HEK293 (cell line): ENCODE data around the gene NCOA7.
A peak's percentile ranks its signal among the peaks of the same experiment; 100 is the strongest.

Source experiments
- ELK4 ChIP-seq: IDR thresholded peaks from 2 replicates; pipeline ENCODE4 v1.6.1; 2011; ENCODE audit warnings: mild to moderate bottlenecking, low read depth, low read length, borderline replicate concordance
- HOXC10 ChIP-seq: sonication (generic); formaldehyde crosslinking; IDR thresholded peaks from 2 replicates; pipeline ENCODE4 v1.8.1; 2023; ENCODE audit warnings: mild to moderate bottlenecking, missing genetic modification reagents
- PRDM10 ChIP-seq: fragments of 450-650 bp; formaldehyde crosslinking; IDR thresholded peaks from 2 replicates; pipeline ENCODE4 v1.5.1; 2016; ENCODE audit warnings: missing biosample characterization, missing genetic modification characterization
- PRDM6 ChIP-seq: fragments of 450-650 bp; formaldehyde crosslinking; IDR thresholded peaks from 2 replicates; pipeline ENCODE4 v1.5.1; 2017; ENCODE audit warnings: missing biosample characterization, missing genetic modification characterization
- ZBTB17 ChIP-seq: fragments of 450-650 bp; formaldehyde crosslinking; IDR thresholded peaks from 2 replicates; pipeline ENCODE4 v1.5.1; 2016; ENCODE audit warnings: missing biosample characterization, missing genetic modification characterization
- ZBTB49 ChIP-seq: fragments of 450-650 bp; formaldehyde crosslinking; IDR thresholded peaks from 2 replicates; pipeline ENCODE4 v1.5.1; 2016; ENCODE audit warnings: missing biosample characterization, missing genetic modification characterization, low read depth
- ZFHX2 ChIP-seq: fragments of 450-650 bp; formaldehyde crosslinking; conservative IDR thresholded peaks from 2 replicates; pipeline ENCODE4 v1.5.1; 2016; ENCODE audit warnings: missing biosample characterization, missing genetic modification characterization
- ZFP41 ChIP-seq: fragments of 450-650 bp; formaldehyde crosslinking; IDR thresholded peaks from 2 replicates; pipeline ENCODE4 v1.5.1; 2016; ENCODE audit warnings: missing biosample characterization, missing genetic modification characterization, borderline replicate concordance
- ZNF121 ChIP-seq: fragments of 450-650 bp; formaldehyde crosslinking; IDR thresholded peaks from 2 replicates; pipeline ENCODE4 v1.5.1; 2016; ENCODE audit warnings: missing biosample characterization, missing genetic modification characterization
- ZNF140 ChIP-seq: fragments of 450-650 bp; formaldehyde crosslinking; IDR thresholded peaks from 2 replicates; pipeline ENCODE4 v1.5.1; 2016; ENCODE audit warnings: missing biosample characterization, missing genetic modification characterization
- ZNF155 ChIP-seq: fragments of 450-650 bp; formaldehyde crosslinking; IDR thresholded peaks from 2 replicates; pipeline ENCODE4 v1.5.1; 2016; ENCODE audit warnings: missing biosample characterization, missing genetic modification characterization
- ZNF19 ChIP-seq: fragments of 450-650 bp; formaldehyde crosslinking; IDR thresholded peaks from 2 replicates; pipeline ENCODE4; 2016; ENCODE audit warnings: missing biosample characterization, missing genetic modification characterization, low read depth
- ZNF280C ChIP-seq: fragments of 450-650 bp; formaldehyde crosslinking; IDR thresholded peaks from 2 replicates; pipeline ENCODE4 v1.5.1; 2016; ENCODE audit warnings: missing biosample characterization, missing genetic modification characterization
- ZNF366 ChIP-seq: fragments of 450-650 bp; formaldehyde crosslinking; conservative IDR thresholded peaks from 2 replicates; pipeline ENCODE4 v1.5.1; 2016; ENCODE audit warnings: missing biosample characterization, missing genetic modification characterization
- ZNF398 ChIP-seq: fragments of 450-650 bp; formaldehyde crosslinking; IDR thresholded peaks from 2 replicates; pipeline ENCODE4 v1.5.1; 2017; ENCODE audit warnings: missing biosample characterization, missing genetic modification characterization
- ZNF488 ChIP-seq: fragments of 450-650 bp; formaldehyde crosslinking; IDR thresholded peaks from 2 replicates; pipeline ENCODE4 v1.5.1; 2016; ENCODE audit warnings: missing biosample characterization, missing genetic modification characterization
- ZNF548 ChIP-seq: fragments of 450-650 bp; formaldehyde crosslinking; IDR thresholded peaks from 2 replicates; pipeline ENCODE4 v1.5.1; 2016; ENCODE audit warnings: missing biosample characterization, missing genetic modification characterization
- ZNF549 ChIP-seq: fragments of 450-650 bp; IDR thresholded peaks from 2 replicates; pipeline ENCODE4 v1.5.1; 2018; ENCODE audit warnings: missing biosample characterization, missing genetic modification characterization, mild to moderate bottlenecking, inconsistent platforms, moderate library complexity
- ZNF600 ChIP-seq: fragments of 450-650 bp; formaldehyde crosslinking; IDR thresholded peaks from 2 replicates; pipeline ENCODE4 v1.5.1; 2016; ENCODE audit warnings: missing biosample characterization, missing genetic modification characterization
- ZNF629 ChIP-seq: fragments of 450-650 bp; formaldehyde crosslinking; IDR thresholded peaks from 2 replicates; pipeline ENCODE4 v1.5.1; 2017; ENCODE audit warnings: missing biosample characterization, missing genetic modification characterization
- ZNF768 ChIP-seq: fragments of 450-650 bp; formaldehyde crosslinking; IDR thresholded peaks from 2 replicates; pipeline ENCODE4 v1.5.1; 2018; ENCODE audit warnings: missing biosample characterization, mild to moderate bottlenecking, missing genetic modification characterization
- ZSCAN5A ChIP-seq: fragments of 450-650 bp; formaldehyde crosslinking; IDR thresholded peaks from 2 replicates; pipeline ENCODE4 v1.5.1; 2016; ENCODE audit warnings: missing biosample characterization, missing genetic modification characterization

Gene NCOA7

GRCh38 chr6:125956506-125957390, 166.0 kb downstream of the NCOA7 start, which contains the start of gene HINT3 (continued):
- TF ChIP-seq ZFHX2 (tag by site-specific recombination) (peak; percentile 83), PRDM6 (tag by site-specific recombination) (no peak), ELK4 (no peak), HOXC10 (no peak), ZNF280C (no peak), ZNF398 (no peak; the same call in none of the 2 replicates), ZNF19 (no peak), ZNF629 (tag by site-specific recombination) (peak; percentile 100), ZNF366 (tag by site-specific recombination) (peak; percentile 82), ZNF140 (no peak), ZSCAN5A (tag by site-specific recombination) (peak; percentile 86), ZFP41 (tag by site-specific recombination) (no peak), ZNF600 (tag by site-specific recombination) (peak; percentile 95), ZNF121 (tag by site-specific recombination) (peak; percentile 74), ZNF548 (tag by site-specific recombination) (peak; percentile 34; the same call in 1 of the 2 replicates), ZNF488 (tag by site-specific recombination) (no peak), ZNF155 (tag by site-specific recombination) (no peak), ZNF549 (tag by site-specific recombination) (no peak), ZBTB17 (peak; percentile 95), ZBTB49 (no peak), ZNF768 (tag by site-specific recombination) (no peak), PRDM10 (tag by site-specific recombination) (peak; percentile 87)
